HEK293T (cell line): Measurements from ENCODE around the gene EMC1.

Source experiments
- BHLHE40 ChIP-seq: fragments of 450-650 bp; IDR thresholded peaks from 2 replicates; pipeline ENCODE4 v1.6.1; 2016; ENCODE audit warnings: mild to moderate bottlenecking, moderate library complexity, borderline replicate concordance
- ELF4 ChIP-seq: fragments of 450-650 bp; IDR thresholded peaks from 2 replicates; pipeline ENCODE4 v1.6.1; 2017; ENCODE audit warnings: antibody characterized with exemption
- FOXA1 ChIP-seq: fragments of 450-650 bp; IDR thresholded peaks from 2 replicates; pipeline ENCODE4 v1.6.1; 2016; ENCODE audit warnings: mild to moderate bottlenecking
- FOXK2 ChIP-seq: fragments of 450-650 bp; IDR thresholded peaks from 2 replicates; pipeline ENCODE4 v1.6.1; 2016; ENCODE audit warnings: mild to moderate bottlenecking
- FOXM1 ChIP-seq: fragments of 450-650 bp; IDR thresholded peaks from 2 replicates; pipeline ENCODE4 v1.6.1; 2017; ENCODE audit warnings: mild to moderate bottlenecking, borderline replicate concordance
- HDGF ChIP-seq: fragments of 450-650 bp; IDR thresholded peaks from 2 replicates; pipeline ENCODE4 v1.6.1; 2017; ENCODE audit warnings: antibody characterized with exemption, borderline replicate concordance
- L3MBTL2 ChIP-seq: fragments of 450-650 bp; conservative IDR thresholded peaks from 2 replicates; pipeline ENCODE4 v1.6.1; 2016; ENCODE audit warnings: mild to moderate bottlenecking
- LEF1 ChIP-seq: fragments of 450-650 bp; IDR thresholded peaks from 2 replicates; pipeline ENCODE4 v1.6.1; 2017; ENCODE audit warnings: mild to moderate bottlenecking, borderline replicate concordance
- NFRKB ChIP-seq: fragments of 450-650 bp; IDR thresholded peaks from 2 replicates; pipeline ENCODE4 v1.6.1; 2016; ENCODE audit warnings: mild to moderate bottlenecking, moderate library complexity
- SP1 ChIP-seq: fragments of 450-650 bp; IDR thresholded peaks from 2 replicates; pipeline ENCODE4 v1.6.1; 2017
- SUZ12 ChIP-seq: fragments of 450-650 bp; IDR thresholded peaks from 2 replicates; pipeline ENCODE4 v1.6.1; 2016; ENCODE audit warnings: mild to moderate bottlenecking
- TARDBP ChIP-seq: fragments of 450-650 bp; IDR thresholded peaks from 2 replicates; pipeline ENCODE4 v1.6.1; 2016
- ZNF384 ChIP-seq: fragments of 450-650 bp; IDR thresholded peaks from 2 replicates; pipeline ENCODE4 v1.6.1; 2016
- TF ChIP-seq, protein P1 (sequence below): fragments of 450-650 bp; IDR thresholded peaks from 2 replicates; pipeline ENCODE4 v1.6.1; 2016

DNA sequence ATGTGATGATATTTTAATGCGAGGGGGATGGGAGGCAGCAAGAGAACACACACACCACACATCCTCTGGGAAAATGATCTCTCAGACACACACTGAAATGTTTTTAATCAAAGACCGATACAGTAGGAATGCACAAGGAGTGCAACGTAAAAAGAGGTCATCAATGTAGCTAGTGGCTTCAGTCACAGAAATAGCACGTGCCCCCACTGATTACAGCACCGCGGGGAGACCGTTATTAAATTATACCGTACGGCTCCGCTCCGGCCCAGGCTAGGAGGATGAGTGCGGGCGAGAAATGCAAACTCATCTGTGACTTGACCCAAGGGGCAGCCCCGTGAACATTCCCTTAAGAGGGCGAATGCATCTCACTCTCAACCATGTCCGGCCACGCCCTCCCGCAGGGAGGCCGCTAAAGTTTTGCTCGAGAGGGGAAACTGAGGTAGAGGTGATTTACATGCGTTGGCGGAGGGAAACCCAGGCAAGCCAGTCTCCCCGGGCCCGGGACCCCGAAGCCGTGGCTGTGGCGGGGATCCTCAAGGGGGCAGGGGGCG is 41.8 kb downstream of the EMC1 start:
- TF ChIP-seq ELF4 (no peak), NFRKB (no peak), FOXA1 (no peak), ZNF384 (no peak), HDGF (no peak), L3MBTL2 (no peak), BHLHE40 (no peak), LEF1 (no peak), SP1 (no peak), FOXM1 (no peak), SUZ12 (no peak), FOXK2 (no peak), TARDBP (no peak)
- TF ChIP-seq, protein P1, sequence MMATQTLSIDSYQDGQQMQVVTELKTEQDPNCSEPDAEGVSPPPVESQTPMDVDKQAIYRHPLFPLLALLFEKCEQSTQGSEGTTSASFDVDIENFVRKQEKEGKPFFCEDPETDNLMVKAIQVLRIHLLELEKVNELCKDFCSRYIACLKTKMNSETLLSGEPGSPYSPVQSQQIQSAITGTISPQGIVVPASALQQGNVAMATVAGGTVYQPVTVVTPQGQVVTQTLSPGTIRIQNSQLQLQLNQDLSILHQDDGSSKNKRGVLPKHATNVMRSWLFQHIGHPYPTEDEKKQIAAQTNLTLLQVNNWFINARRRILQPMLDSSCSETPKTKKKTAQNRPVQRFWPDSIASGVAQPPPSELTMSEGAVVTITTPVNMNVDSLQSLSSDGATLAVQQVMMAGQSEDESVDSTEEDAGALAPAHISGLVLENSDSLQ = no peak
